Stomach (tissue), 9 donors: ENCODE measurements around the gene RPTOR. TPM values are rescaled to one million over a fixed set of nuclear protein-coding genes. Genes with fewer than 3 reads are reported as not detected.

Source experiments
- DNase-seq, 2 donors: peaks; one replicate each; pipeline versions ENCODE4 v3.0.0 to v3.0.0-alpha.2; 2013 to 2019
- H3K27ac ChIP-seq, 5 donors: fragments of 200-600 bp in 4 of 5; sonication (generic) in 4 of 5; one replicate each; pipeline ENCODE4 v1.5.1; 2013 to 2019; ENCODE audit warnings: mild to moderate bottlenecking in 1 of 5, moderate library complexity in 1 of 5
- H3K27me3 ChIP-seq, 3 donors: fragments of 200-600 bp; sonication (generic); one replicate each; pipeline ENCODE4 v1.5.1; 2017 to 2019; ENCODE audit warnings: mixed run types in 1 of 3
- H3K36me3 ChIP-seq, 4 donors: fragments of 200-600 bp; sonication (generic); 1 replicate in 3 of 4; 2 replicates in 1 of 4; pipeline ENCODE4 v1.5.1; 2016 to 2019
- H3K4me1 ChIP-seq, 4 donors: fragments of 200-600 bp; sonication (generic); one replicate each; pipeline ENCODE4 v1.5.1; 2016 to 2019
- H3K4me3 ChIP-seq, 4 donors: fragments of 200-600 bp; sonication (generic) in 3 of 4; one replicate each; pipeline ENCODE4 v1.5.1; 2016 to 2019; ENCODE audit warnings: mild to moderate bottlenecking in 1 of 4
- H3K9me3 ChIP-seq, 4 donors: fragments of 200-600 bp; sonication (generic); one replicate each; pipeline ENCODE4 v1.5.1; 2016 to 2019
- CTCF ChIP-seq, 7 experiments: fragments of 450-650 bp in 4 of 7; fragments of 200-600 bp in 3 of 7; sonication (generic) in 3 of 7; IDR thresholded peaks; one replicate each; pipeline ENCODE4 v1.5.1; 2016 to 2019; ENCODE audit warnings: antibody characterized with exemption in 7 of 7, control low read depth in 2 of 7, mild to moderate bottlenecking in 1 of 7
- EP300 ChIP-seq: sonication (generic); formaldehyde crosslinking; IDR thresholded peaks from one replicate; pipeline ENCODE4 v1.6.1; 2017; ENCODE audit warnings: antibody characterized with exemption
- POLR2A ChIP-seq, 4 donors: fragments of 450-650 bp; IDR thresholded peaks; one replicate each; pipeline ENCODE4 v1.6.1; 2016; ENCODE audit warnings: antibody characterized with exemption in 4 of 4, control low read depth in 2 of 4, mild to moderate bottlenecking in 1 of 4, moderate library complexity in 1 of 4
- POLR2AphosphoS5 ChIP-seq, 3 donors: sonication (generic); formaldehyde crosslinking; IDR thresholded peaks; one replicate each; pipeline ENCODE4 v1.6.1; 2016; ENCODE audit warnings: antibody characterized with exemption in 3 of 3
- WGBS, 5 donors: extraction: QIAGEN DNeasy Blood & Tissue Kit in 3 of 5; methylation state at CpG; one replicate each; pipeline versions ENCODE4 v1.1.5 to v1.1.7; 2013 to 2018; 5-methylcytosine and 5-hydroxymethylcytosine counted together
- intact Hi-C: fragments of 100-400 bp; cut with DNase I; formaldehyde crosslinking; loops from one replicate; pipeline ENCODE4 v1.15.1; 2023; ENCODE audit warnings: low total_unique reads
- polyA plus RNA-seq, 3 donors: library from polyadenylated mRNA; stranded (reverse); fragments of 200-250 nt; gene quantifications; one replicate each; pipeline ENCODE4 v1.2.3, GENCODE V29; 2013
- small RNA-seq, 4 donors: library from RNA; depleted of rRNA; stranded (forward); fragments of <200 nt; gene quantifications; one replicate each; pipeline ENCODE3, GENCODE V24; 2016
- total RNA-seq, 5 donors: library from RNA; depleted of rRNA; stranded (reverse); fragments of >200 nt; gene quantifications; one replicate each; pipeline versions ENCODE4 v1.1.0 to v1.2.3, GENCODE V29; 2014 to 2016
- donor health status: healthy with polysubstance abuse.
- donor health status: Bipolar disorder and iron deficiency.
- donor health status: healthy.

The RPTOR gene
- total and polyA plus RNA-seq, 8 donors, result 3.8 to 103 (median 19.3) TPM

DNA sequence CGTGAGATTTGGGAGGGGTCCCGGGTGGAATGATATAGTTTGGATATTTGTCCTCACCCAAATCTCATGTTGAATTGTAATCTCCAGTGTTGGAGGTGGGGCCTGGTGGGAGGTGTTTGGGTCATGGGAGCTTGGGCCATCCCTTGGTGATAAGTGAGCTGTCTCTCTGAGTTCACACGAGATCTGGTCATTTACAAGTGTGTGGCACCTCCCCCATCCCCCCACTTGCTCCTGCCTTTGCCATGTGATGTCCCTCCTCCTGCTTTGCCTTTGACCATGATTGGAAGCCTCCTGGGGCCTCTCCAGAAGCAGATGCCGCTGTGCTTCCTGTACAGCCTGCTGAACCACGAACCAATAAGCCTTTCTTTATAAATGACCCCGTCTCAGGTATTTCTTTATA, 469.0 kb downstream of the RPTOR start:
- H3K9me3 ChIP-seq, result peaks cover 0 to 14% (median 5%) of the 10 kb centered on the region in 4 donors
- WGBS, 5 donors, result 70 to 86% (median 77%) methylated on average over 6 of the region's 6 CpGs
- no peak for TF ChIP-seq EP300
- no peak for TF ChIP-seq POLR2A (IDR thresholded peaks at IDR 0.05)
- no peak for TF ChIP-seq POLR2AphosphoS5 (IDR thresholded peaks at IDR 0.05)
- no peak for TF ChIP-seq CTCF (IDR thresholded peaks at IDR 0.05)
- H3K36me3 ChIP-seq, result no peaks in the 10 kb centered on the region
- no peak overlapping the region for H3K27ac ChIP-seq
- H3K4me1 ChIP-seq, result peaks cover 0 to 16% (median 13%) of the 10 kb centered on the region in 4 donors
- no peaks in the 10 kb centered on the region for H3K27me3 ChIP-seq
- intact Hi-C loops, result no loop called here
- DNase-seq, result no peak
- no peak overlapping the region for H3K4me3 ChIP-seq

- Histone ChIP-seq H3K4me3 (no peak overlapping the region), H3K4me1 (peaks cover 0 to 23% (median 19%) of the 10 kb centered on the region in 4 donors), H3K27me3 (no peaks in the 10 kb centered on the region), H3K36me3 (no peaks in the 10 kb centered on the region), H3K27ac (no peak overlapping the region), H3K9me3 (peaks cover 0 to 14% (median 5%) of the 10 kb centered on the region in 4 donors)
- no peak for TF ChIP-seq POLR2A (IDR thresholded peaks at IDR 0.05)
- DNase-seq, result no peak
- intact Hi-C loops, result no loop called here
- 94 to 100% (median 95%) methylated on average over 1 of the region's 1 CpG for WGBS, 5 donors
Measured at GRCh38 chr17:81015136-81015535, 470.5 kb downstream of the RPTOR start.

Small RNAs within 50 kb of the gene (small RNA-seq; reads per million reads assigned to genes)
- 0 reads per million in 4 donors for gene AC120024.2
- gene AC120024.3, result 0 reads per million in 4 donors

Other genes starting within 250 kb of the RPTOR start
- 100 to 1,000 TPM in 1 of 5 donors, 10 to 100 TPM in 2, 1 to 10 TPM in 2; 2.3 to 122 (median 13.0) TPM for gene ENDOV, start 129.7 kb upstream of the RPTOR start, total RNA-seq
- 10 to 100 TPM; 11.4 to 17.4 (median 13.4) TPM for gene ENDOV, start 129.7 kb upstream of the RPTOR start, polyA plus RNA-seq
- 1 to 10 TPM in 4 of 5 donors, under 1 TPM in 1; 0.43 to 9.3 (median 5.8) TPM for gene NPTX1, start 68.2 kb upstream of the RPTOR start, total RNA-seq
- under 1 TPM in 2 of 3 donors, not detected in 1; 0.31 to 0.53 TPM for gene NPTX1, start 68.2 kb upstream of the RPTOR start, polyA plus RNA-seq